HCT116 (cell line): Measurements from ENCODE around the gene ROCK2. TPM values are rescaled to one million over a fixed set of nuclear protein-coding genes. Genes with fewer than 3 reads are reported as not detected.

Source experiments
- ATAC-seq: fragments of 200-7000 bp; cut with Tn5 transposase; 2 replicates; pipeline ENCODE4 v1.9.1; 2020; ENCODE audit warnings: mild to moderate bottlenecking, moderate library complexity
- BruUV-seq: library from RNA; stranded (reverse); fragments of 400-500 nt; replicated peaks from 2 replicates; lab custom pipeline; 2021; lab: Mats Ljungman, UMichigan
- CTCF ChIA-PET: fragments of 300-600 bp; sonication (Branson Sonifier 250); formaldehyde crosslinking; loops from one replicate; lab custom pipeline; 2021; ENCODE audit warnings: antibody characterized with exemption; lab: Charles Lee
- POLR2A ChIA-PET: fragments of 300-600, 350-600 bp; sonication (Branson Sonifier 250); formaldehyde crosslinking; loops from one replicate; lab custom pipeline; 2021; ENCODE audit warnings: antibody characterized with exemption; lab: Charles Lee
- RAD21 ChIA-PET, 2 experiments: fragments of 300-600 bp; sonication (Branson Sonifier 250); formaldehyde crosslinking; loops; one replicate each; lab custom pipeline; 2023; ENCODE audit warnings: low total read pairs in 2 of 2; ENCODE audit not compliant: uncharacterized antibody in 2 of 2, unreplicated experiment in 2 of 2, low non-redundant PET in 1 of 2; lab: Charles Lee
- DNase-seq: peaks from one replicate; pipeline ENCODE4 v3.0.0-alpha.2; 2010; ENCODE audit warnings: low read depth, low spot score
- H2AFZ ChIP-seq: fragments of 200-600 bp; shearing (Covaris generic), sonication (generic); 2 replicates; pipeline ENCODE4 v1.6.1; 2017; ENCODE audit warnings: low read depth, mixed run types, mixed read lengths, antibody characterized with exemption, low read length; ENCODE audit not compliant: poor library complexity, severe bottlenecking
- H3K27ac ChIP-seq: 2 replicates; pipeline ENCODE4 v1.5.1; 2012; ENCODE audit warnings: low read depth, low read length
- H3K27me3 ChIP-seq: fragments of 200-600 bp; sonication (generic); 2 replicates; pipeline ENCODE4 v1.6.1; 2016; ENCODE audit warnings: mixed run types, low read length, mixed read lengths; ENCODE audit not compliant: insufficient read depth
- H3K36me3 ChIP-seq, 2 experiments: fragments of 200-500 bp in 1 of 2; fragments of 200-600 bp in 1 of 2; sonication (Bioruptor generic) in 1 of 2; sonication (generic) in 1 of 2; 2 replicates each; pipeline versions ENCODE4 v1.5.1 to v1.6.1; 2014 to 2016; ENCODE audit warnings: low read length in 2 of 2, inconsistent platforms in 1 of 2, mixed read lengths in 1 of 2, mixed run types in 1 of 2; ENCODE audit not compliant: insufficient read depth in 2 of 2, control insufficient read depth in 1 of 2
- H3K4me1 ChIP-seq, 2 experiments: fragments of 200-600 bp in 1 of 2; sonication (generic) in 1 of 2; 2 replicates each; pipeline versions ENCODE4 v1.5.1 to v1.6.1; 2012 to 2017; ENCODE audit warnings: low read length in 2 of 2, inconsistent platforms in 1 of 2, mild to moderate bottlenecking in 1 of 2, mixed read lengths in 1 of 2, mixed run types in 1 of 2, moderate library complexity in 1 of 2; ENCODE audit not compliant: insufficient read depth in 2 of 2, control insufficient read depth in 1 of 2
- H3K4me2 ChIP-seq: fragments of 200-600 bp; sonication (generic); 2 replicates; pipeline ENCODE4 v1.6.1; 2017; ENCODE audit warnings: mixed run types, low read length, mixed read lengths
- H3K4me3 ChIP-seq, 2 experiments: fragments of 200-600 bp in 1 of 2; sonication (generic) in 1 of 2; replicated peaks in 1 of 2; 2 replicates each; pipeline ENCODE4 v1.5.1; 2011 to 2016; ENCODE audit warnings: low read length in 2 of 2, control low read depth in 1 of 2, low read depth in 1 of 2, mild to moderate bottlenecking in 1 of 2, mixed read lengths in 1 of 2, mixed run types in 1 of 2
- H3K79me2 ChIP-seq: fragments of 200-600 bp; sonication (generic); 2 replicates; pipeline ENCODE4 v1.6.1; 2017; ENCODE audit warnings: mild to moderate bottlenecking, mixed run types, low read length, moderate library complexity, mixed read lengths; ENCODE audit not compliant: insufficient read depth
- H3K9ac ChIP-seq: fragments of 200-600 bp; sonication (generic); 2 replicates; pipeline ENCODE4 v1.6.1; 2016; ENCODE audit warnings: low read length, mixed read lengths
- H3K9me2 ChIP-seq: fragments of 200-600 bp; sonication (generic), shearing (Covaris generic); 2 replicates; pipeline ENCODE4 v1.6.1; 2017; ENCODE audit warnings: mixed run types, mild to moderate bottlenecking, moderate library complexity; ENCODE audit not compliant: insufficient read depth
- H3K9me3 ChIP-seq, 2 experiments: fragments of 200-500 bp in 1 of 2; fragments of 200-600 bp in 1 of 2; sonication (Bioruptor generic) in 1 of 2; sonication (generic) in 1 of 2; 2 replicates each; pipeline ENCODE4 v1.6.1; 2014 to 2017; ENCODE audit warnings: low read length in 2 of 2, mixed read lengths in 2 of 2, inconsistent platforms in 1 of 2, low read depth in 1 of 2, mild to moderate bottlenecking in 1 of 2, mixed run types in 1 of 2, moderate library complexity in 1 of 2; ENCODE audit not compliant: control insufficient read depth in 1 of 2, insufficient read depth in 1 of 2
- H4K20me1 ChIP-seq: fragments of 200-600 bp; sonication (generic), shearing (Covaris generic); 2 replicates; pipeline ENCODE4 v1.6.1; 2017; ENCODE audit warnings: mixed run types, mild to moderate bottlenecking, moderate library complexity; ENCODE audit not compliant: insufficient read depth
- ELF1 ChIP-seq: IDR thresholded peaks from 2 replicates; pipeline ENCODE4 v1.6.1; 2012; ENCODE audit warnings: low read depth, borderline replicate concordance
- EZH2phosphoT487 ChIP-seq: fragments of 200-600 bp; IDR thresholded peaks from 2 replicates; pipeline ENCODE4 v1.6.1; 2018; ENCODE audit warnings: antibody characterized with exemption, borderline replicate concordance
- MAX ChIP-seq: IDR thresholded peaks from 2 replicates; pipeline ENCODE4 v1.6.1; 2012
- POLR2A ChIP-seq: IDR thresholded peaks from 2 replicates; pipeline ENCODE4 v1.7.0; 2011; ENCODE audit warnings: borderline replicate concordance; ENCODE audit not compliant: insufficient read depth, insufficient read length; ENCODE audit errors: extremely low read depth
- RAD21 ChIP-seq: IDR thresholded peaks from 2 replicates; pipeline ENCODE4 v1.6.1; 2012; ENCODE audit warnings: low read depth, mild to moderate bottlenecking
- SRF ChIP-seq: IDR thresholded peaks from 2 replicates; pipeline ENCODE4 v1.6.1; 2012; ENCODE audit warnings: low read depth
- YY1 ChIP-seq: IDR thresholded peaks from 2 replicates; pipeline ENCODE4 v1.6.1; 2011; ENCODE audit warnings: low read length, low read depth, moderate library complexity, mild to moderate bottlenecking; ENCODE audit not compliant: insufficient replicate concordance; ENCODE audit errors: extremely low read depth
- ZFX ChIP-seq: fragments of 450-650 bp; IDR thresholded peaks from 2 replicates; pipeline ENCODE4 v1.6.1; 2017
- intact Hi-C: fragments of 100-400 bp; cut with micrococcal nuclease; formaldehyde crosslinking; loops from 2 replicates; pipeline ENCODE4 v1.10.0; 2022
- total RNA-seq: library from RNA; stranded (reverse); gene quantifications from one replicate; pipeline ENCODE4 v1.2.1, GENCODE V29; 2021; ENCODE audit not compliant: unreplicated experiment

ROCK2 gene
- total RNA-seq, 1 experiment from 2014 or later = 48.0 TPM

- POLR2A ChIA-PET = no interaction called here
- peaks cover 21% of the 10 kb centered on the region for H3K79me2 ChIP-seq
- no peaks in the 10 kb centered on the region for H3K4me1 ChIP-seq
- no peak overlapping the region for H3K27ac ChIP-seq
- no peaks in the 10 kb centered on the region for H3K27me3 ChIP-seq
- CTCF ChIA-PET = no interaction called here
- no peaks in the 10 kb centered on the region for H3K36me3 ChIP-seq
- no peak for DNase-seq
- no TSS peak for BruUV-seq
- intact Hi-C loops = no loop called here
- H4K20me1 ChIP-seq = no peaks in the 10 kb centered on the region
- TF ChIP-seq ELF1 (no peak), MAX (no peak), POLR2A (no peak)
- no peak overlapping the region for H2AFZ ChIP-seq
- no peaks in the 10 kb centered on the region for H3K9me3 ChIP-seq
- H3K9me2 ChIP-seq = no peaks in the 10 kb centered on the region
- no peak overlapping the region for H3K4me3 ChIP-seq
- ATAC-seq = no peak
- RAD21 ChIA-PET = no interaction called here
- H3K4me2 ChIP-seq = no peak overlapping the region
- H3K9ac ChIP-seq = no peak overlapping the region
Measured at GRCh38 chr2:11257078-11257477, 87.4 kb downstream of the ROCK2 start.

GRCh38 chr2:11256166-11256565 is 88.3 kb downstream of the ROCK2 start:
- no peak overlapping the region for H3K27ac ChIP-seq
- no peaks in the 10 kb centered on the region for H4K20me1 ChIP-seq
- no peaks in the 10 kb centered on the region for H3K27me3 ChIP-seq
- no peak overlapping the region for H3K4me3 ChIP-seq
- no peak overlapping the region for H2AFZ ChIP-seq
- H3K4me1 ChIP-seq = no peaks in the 10 kb centered on the region
- no peaks in the 10 kb centered on the region for H3K9me2 ChIP-seq
- ChIA-PET RAD21 (no interaction called here), POLR2A (no interaction called here), CTCF (no interaction called here)
- no TSS peak for BruUV-seq
- ATAC-seq (no peak), DNase-seq (no peak)
- H3K36me3 ChIP-seq = no peaks in the 10 kb centered on the region
- H3K79me2 ChIP-seq = peaks cover 23% of the 10 kb centered on the region; the same call in 1 of the 2 replicates
- intact Hi-C loops = no loop called here
- no peak for TF ChIP-seq EZH2phosphoT487
- no peak for TF ChIP-seq SRF
- no peak for TF ChIP-seq ZFX
- no peak for TF ChIP-seq YY1
- TF ChIP-seq RAD21 = no peak
- H3K9me3 ChIP-seq = no peaks in the 10 kb centered on the region
- no peak overlapping the region for H3K4me2 ChIP-seq
- H3K9ac ChIP-seq = no peak overlapping the region
